K562 (cell line): ENCODE results near the gene RHOC. TPM values are rescaled to one million over a fixed set of nuclear protein-coding genes. Genes with fewer than 3 reads are reported as not detected.

ENCODE experiments used
- FOXK1 ChIP-seq: sonication (generic); formaldehyde crosslinking; IDR thresholded peaks from 2 replicates; pipeline ENCODE4 v1.8.0; 2022; ENCODE audit warnings: missing genetic modification reagents, mild to moderate bottlenecking, borderline replicate concordance
- MEIS2 ChIP-seq: fragments of 450-650 bp; IDR thresholded peaks from 2 replicates; pipeline ENCODE4 v1.6.1; 2014; ENCODE audit warnings: mild to moderate bottlenecking; ENCODE audit not compliant: partially characterized antibody
- PTBP1 ChIP-seq: fragments of 200-400 bp; formaldehyde crosslinking; IDR thresholded peaks from 2 replicates; pipeline ENCODE4 v1.6.1; 2017; ENCODE audit warnings: low read depth, low read length
- ZKSCAN1 ChIP-seq: fragments of 150-350 bp; IDR thresholded peaks from 2 replicates; pipeline ENCODE4 v1.6.1; 2016; ENCODE audit warnings: low read depth, low read length
- ZNF212 ChIP-seq: fragments of 450-650 bp; formaldehyde crosslinking; IDR thresholded peaks from 2 replicates; pipeline ENCODE4 v1.4.0; 2020; ENCODE audit warnings: mild to moderate bottlenecking
- polyA plus RNA-seq, 8 experiments: library from polyadenylated mRNA; depleted of rRNA in 4 of 8; stranded (reverse) in 5 of 8; unstranded in 3 of 8; fragments of >200 nt; fragmentation: Nextera tagmentation in 2 of 8; fragmentation: Illumina TruSeq in 1 of 8; extraction: Ambion mirVana in 2 of 8; extraction: Trizol in 1 of 8; gene quantifications; 2 replicates each; pipeline versions ENCODE4 v1.2.1 to v1.2.3, GENCODE V29; 2011 to 2014; ENCODE audit warnings: inconsistent platforms in 1 of 8, missing spikeins in 1 of 8
- total RNA-seq, 7 experiments: library from RNA; depleted of rRNA in 6 of 7; stranded (reverse); fragments of >200 nt in 6 of 7; fragmentation: Illumina TruSeq in 2 of 7; extraction: Trizol in 2 of 7; gene quantifications; 2 replicates each; pipeline versions ENCODE4 v1.2.1 to v1.2.3, GENCODE V29; 2011 to 2021; ENCODE audit warnings: low replicate concordance in 1 of 7
- TF ChIP-seq, protein P1 (sequence below): sonication (generic); formaldehyde crosslinking; IDR thresholded peaks from 2 replicates; pipeline ENCODE4 v1.8.0; 2022; ENCODE audit warnings: mild to moderate bottlenecking, missing genetic modification reagents
- TF ChIP-seq, protein P2 (sequence below): IDR thresholded peaks from 2 replicates; pipeline ENCODE4 v1.6.1; 2011; ENCODE audit warnings: borderline replicate concordance, low read depth, mild to moderate bottlenecking, moderate library complexity, low read length; ENCODE audit not compliant: insufficient read depth, poor library complexity, severe bottlenecking

RHOC gene
- total and polyA plus RNA-seq, 9 of the 15 experiments (the other 6 are each of a cell fraction or from before 2014, with no cell fraction given), result 35.2 to 364 (median 204) TPM

DNA sequence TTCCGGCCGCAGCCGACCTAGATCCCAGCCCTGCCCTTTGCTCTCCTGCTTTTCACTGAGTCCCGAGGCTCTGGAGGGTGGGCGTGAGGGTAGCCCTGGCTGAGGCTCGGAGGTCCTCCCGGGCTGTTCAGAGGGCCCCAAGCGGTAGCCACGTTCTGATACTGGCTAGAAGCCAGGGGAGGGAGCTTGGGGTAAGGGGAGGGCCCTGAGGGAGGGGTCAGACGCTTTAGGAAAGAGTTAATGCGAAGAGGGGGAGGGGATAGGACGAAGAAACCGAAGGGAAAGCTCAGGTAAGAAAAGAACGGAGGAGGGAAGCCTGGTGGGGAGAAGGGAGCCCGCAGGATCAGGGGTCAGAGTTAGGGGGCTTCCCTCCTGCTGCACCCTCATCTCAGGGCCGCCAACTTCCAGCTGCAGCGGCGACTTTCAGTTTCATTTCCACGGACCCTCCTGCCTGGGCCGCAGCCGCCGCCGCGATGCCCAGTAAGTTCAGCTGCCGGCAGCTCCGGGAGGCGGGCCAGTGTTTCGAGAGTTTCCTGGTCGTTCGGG, 32.4 kb downstream of the RHOC start, which contains the start of gene MOV10 (continued):
- TF ChIP-seq, protein P1, sequence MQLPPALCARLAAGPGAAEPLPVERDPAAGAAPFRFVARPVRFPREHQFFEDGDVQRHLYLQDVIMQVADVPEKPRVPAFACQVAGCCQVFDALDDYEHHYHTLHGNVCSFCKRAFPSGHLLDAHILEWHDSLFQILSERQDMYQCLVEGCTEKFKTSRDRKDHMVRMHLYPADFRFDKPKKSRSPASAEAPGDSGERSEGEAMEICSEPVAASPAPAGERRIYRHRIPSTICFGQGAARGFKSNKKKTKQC (CRISPR knock-in tag), result 0 out of 2 replicates have a peak, but pooled peaks have one; percentile 4
- TF ChIP-seq, protein P2, sequence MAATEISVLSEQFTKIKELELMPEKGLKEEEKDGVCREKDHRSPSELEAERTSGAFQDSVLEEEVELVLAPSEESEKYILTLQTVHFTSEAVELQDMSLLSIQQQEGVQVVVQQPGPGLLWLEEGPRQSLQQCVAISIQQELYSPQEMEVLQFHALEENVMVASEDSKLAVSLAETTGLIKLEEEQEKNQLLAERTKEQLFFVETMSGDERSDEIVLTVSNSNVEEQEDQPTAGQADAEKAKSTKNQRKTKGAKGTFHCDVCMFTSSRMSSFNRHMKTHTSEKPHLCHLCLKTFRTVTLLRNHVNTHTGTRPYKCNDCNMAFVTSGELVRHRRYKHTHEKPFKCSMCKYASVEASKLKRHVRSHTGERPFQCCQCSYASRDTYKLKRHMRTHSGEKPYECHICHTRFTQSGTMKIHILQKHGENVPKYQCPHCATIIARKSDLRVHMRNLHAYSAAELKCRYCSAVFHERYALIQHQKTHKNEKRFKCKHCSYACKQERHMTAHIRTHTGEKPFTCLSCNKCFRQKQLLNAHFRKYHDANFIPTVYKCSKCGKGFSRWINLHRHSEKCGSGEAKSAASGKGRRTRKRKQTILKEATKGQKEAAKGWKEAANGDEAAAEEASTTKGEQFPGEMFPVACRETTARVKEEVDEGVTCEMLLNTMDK, result no peak
- TF ChIP-seq ZNF212, result no peak; the same call in 1 of the 2 replicates
- no peak for TF ChIP-seq FOXK1
- TF ChIP-seq PTBP1, result no peak
- TF ChIP-seq MEIS2, result no peak
- TF ChIP-seq ZKSCAN1, result no peak
